Prostate gland (tissue), 2 donors: Measurements from ENCODE around the gene CT45A5.
"Not testable (repeated sequence)": the region's sequence is repeated elsewhere in the genome, so short reads cannot be mapped to it uniquely, and the experiment has no call there.

Experiments used
- POLR2A ChIP-seq: fragments of 450-650 bp; IDR thresholded peaks from one replicate; pipeline ENCODE4 v1.6.1; 2016; ENCODE audit warnings: antibody characterized with exemption, mild to moderate bottlenecking
- TF ChIP-seq, protein P1 (sequence below), 4 experiments: fragments of 200-600 bp in 2 of 4; fragments of 450-650 bp in 2 of 4; sonication (generic) in 2 of 4; IDR thresholded peaks; 1 replicate in 3 of 4; 2 replicates in 1 of 4; pipeline ENCODE4 v1.5.1; 2016 to 2019; ENCODE audit warnings: antibody characterized with exemption in 4 of 4, mild to moderate bottlenecking in 2 of 4, moderate library complexity in 2 of 4

DNA sequence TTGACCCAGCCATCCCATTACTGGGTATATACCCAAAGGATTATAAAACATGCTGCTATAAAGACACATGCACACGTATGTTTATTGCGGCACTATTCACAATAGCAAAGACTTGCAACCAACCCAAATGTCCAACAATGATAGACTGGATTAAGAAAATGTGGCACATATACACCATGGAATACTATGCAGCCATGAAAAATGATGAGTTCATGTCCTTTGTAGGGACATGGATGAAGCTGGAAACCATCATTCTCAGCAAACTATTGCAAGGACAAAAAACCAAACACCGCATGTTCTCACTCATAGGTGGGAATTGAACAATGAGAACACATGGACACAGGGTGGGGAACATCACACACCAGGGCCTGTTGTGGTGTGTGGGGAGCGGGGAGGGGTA lies 40.6 kb downstream of the CT45A5 start:
- TF ChIP-seq, protein P1, sequence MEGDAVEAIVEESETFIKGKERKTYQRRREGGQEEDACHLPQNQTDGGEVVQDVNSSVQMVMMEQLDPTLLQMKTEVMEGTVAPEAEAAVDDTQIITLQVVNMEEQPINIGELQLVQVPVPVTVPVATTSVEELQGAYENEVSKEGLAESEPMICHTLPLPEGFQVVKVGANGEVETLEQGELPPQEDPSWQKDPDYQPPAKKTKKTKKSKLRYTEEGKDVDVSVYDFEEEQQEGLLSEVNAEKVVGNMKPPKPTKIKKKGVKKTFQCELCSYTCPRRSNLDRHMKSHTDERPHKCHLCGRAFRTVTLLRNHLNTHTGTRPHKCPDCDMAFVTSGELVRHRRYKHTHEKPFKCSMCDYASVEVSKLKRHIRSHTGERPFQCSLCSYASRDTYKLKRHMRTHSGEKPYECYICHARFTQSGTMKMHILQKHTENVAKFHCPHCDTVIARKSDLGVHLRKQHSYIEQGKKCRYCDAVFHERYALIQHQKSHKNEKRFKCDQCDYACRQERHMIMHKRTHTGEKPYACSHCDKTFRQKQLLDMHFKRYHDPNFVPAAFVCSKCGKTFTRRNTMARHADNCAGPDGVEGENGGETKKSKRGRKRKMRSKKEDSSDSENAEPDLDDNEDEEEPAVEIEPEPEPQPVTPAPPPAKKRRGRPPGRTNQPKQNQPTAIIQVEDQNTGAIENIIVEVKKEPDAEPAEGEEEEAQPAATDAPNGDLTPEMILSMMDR (IDR thresholded peaks at IDR 0.05): not testable (repeated sequence)
- TF ChIP-seq POLR2A: not testable (repeated sequence)
